IMR-90 (cell line): Measurements from ENCODE around the gene MRPL9. TPM values are rescaled to one million over a fixed set of nuclear protein-coding genes. Genes with fewer than 3 reads are reported as not detected.

Source experiments
- ATAC-seq: fragments of 200-7000 bp; cut with Tn5 transposase; 2 replicates; pipeline ENCODE4 v1.9.1; 2020; ENCODE audit warnings: low read depth, mild to moderate bottlenecking, moderate library complexity
- BruUV-seq: library from RNA; stranded (reverse); fragments of 400-500 nt; replicated peaks from 2 replicates; lab custom pipeline; 2021; lab: Mats Ljungman, UMichigan
- CTCF ChIA-PET: fragments of 300-600 bp; formaldehyde crosslinking; extraction: SDS; loops from one replicate; lab custom pipeline; 2021; ENCODE audit warnings: antibody characterized with exemption; lab: Yijun Ruan, JAX
- POLR2A ChIA-PET: fragments of 300-600 bp; sonication (Branson Sonifier 250); formaldehyde crosslinking; loops from one replicate; lab custom pipeline; 2022; ENCODE audit warnings: antibody characterized with exemption; ENCODE audit not compliant: unreplicated experiment; lab: Charles Lee
- DNase-seq: peaks from one replicate; pipeline ENCODE4 v3.0.0; 2013
- H2AFZ ChIP-seq: replicated peaks from 2 replicates; pipeline ENCODE3; 2013; ENCODE audit warnings: low read length, mild to moderate bottlenecking; ENCODE audit not compliant: poor library complexity
- H2AK5ac ChIP-seq: 2 replicates; pipeline ENCODE4 v1.6.1; 2013; ENCODE audit warnings: low read depth, low read length, inconsistent platforms
- H2AK9ac ChIP-seq: replicated peaks from 2 replicates; pipeline ENCODE3; 2013; ENCODE audit warnings: mild to moderate bottlenecking, low read depth, low read length, moderate library complexity; ENCODE audit not compliant: poor library complexity
- H2BK120ac ChIP-seq: 2 replicates; pipeline ENCODE4 v1.6.1; 2013; ENCODE audit warnings: low read depth, low read length, inconsistent platforms
- H2BK15ac ChIP-seq: 3 replicates; pipeline ENCODE4 v1.6.1; 2013; ENCODE audit warnings: low read depth, low read length, inconsistent platforms
- H2BK20ac ChIP-seq: 2 replicates; pipeline ENCODE4 v1.6.1; 2013; ENCODE audit warnings: low read depth, mild to moderate bottlenecking, inconsistent platforms, low read length, moderate library complexity
- H2BK5ac ChIP-seq: 2 replicates; pipeline ENCODE4 v1.6.1; 2013; ENCODE audit warnings: mild to moderate bottlenecking, low read depth, low read length, inconsistent platforms; ENCODE audit not compliant: poor library complexity, severe bottlenecking
- H3K14ac ChIP-seq: replicated peaks from 2 replicates; pipeline ENCODE4 v1.6.1; 2013; ENCODE audit warnings: low read depth, low read length, inconsistent platforms
- H3K18ac ChIP-seq: 2 replicates; pipeline ENCODE4 v1.6.1; 2013; ENCODE audit warnings: low read depth, low read length, control low read depth
- H3K23ac ChIP-seq: 2 replicates; pipeline ENCODE4 v1.6.1; 2013; ENCODE audit warnings: low read depth, low read length, inconsistent platforms
- H3K27ac ChIP-seq: 2 replicates; pipeline ENCODE4 v1.5.1; 2013; ENCODE audit warnings: mild to moderate bottlenecking, control low read depth, low read length; ENCODE audit not compliant: insufficient read depth
- H3K27me3 ChIP-seq: 2 replicates; pipeline ENCODE4 v1.6.1; 2013; ENCODE audit warnings: low read length; ENCODE audit not compliant: control insufficient read depth, insufficient read depth
- H3K36me3 ChIP-seq: 2 replicates; pipeline ENCODE4 v1.6.1; 2013; ENCODE audit warnings: low read length, mixed read lengths; ENCODE audit not compliant: control insufficient read depth, insufficient read depth
- H3K4ac ChIP-seq: 2 replicates; pipeline ENCODE4 v1.6.1; 2013; ENCODE audit warnings: low read depth, low read length, inconsistent platforms
- H3K4me1 ChIP-seq: 2 replicates; pipeline ENCODE4 v1.6.1; 2013; ENCODE audit warnings: low read length, mixed read lengths; ENCODE audit not compliant: control insufficient read depth, insufficient read depth
- H3K4me2 ChIP-seq: 2 replicates; pipeline ENCODE4 v1.6.1; 2013; ENCODE audit warnings: low read depth, mild to moderate bottlenecking, control low read depth, low read length, moderate library complexity
- H3K4me3 ChIP-seq: 2 replicates; pipeline ENCODE4 v1.5.1; 2013; ENCODE audit warnings: low read depth, mild to moderate bottlenecking, control low read depth, low read length, moderate library complexity; ENCODE audit not compliant: insufficient read depth
- H3K56ac ChIP-seq: 2 replicates; pipeline ENCODE4 v1.6.1; 2013; ENCODE audit warnings: low read length, inconsistent platforms; ENCODE audit not compliant: insufficient read depth; ENCODE audit errors: extremely low read depth
- H3K79me1 ChIP-seq, 2 experiments: 2 replicates each; pipeline ENCODE4 v1.6.1; 2013; ENCODE audit warnings: low read length in 2 of 2, inconsistent platforms in 1 of 2, low read depth in 1 of 2
- H3K9ac ChIP-seq: 2 replicates; pipeline ENCODE4 v1.6.1; 2013; ENCODE audit warnings: low read depth, low read length, control low read depth
- H3K9me1 ChIP-seq: 2 replicates; pipeline ENCODE4 v1.6.1; 2013; ENCODE audit warnings: low read length, inconsistent platforms; ENCODE audit not compliant: insufficient read depth
- H3K9me3 ChIP-seq: 2 replicates; pipeline ENCODE4 v1.6.1; 2013; ENCODE audit warnings: low read length; ENCODE audit not compliant: control insufficient read depth, insufficient read depth
- H4K20me1 ChIP-seq: 2 replicates; pipeline ENCODE4 v1.6.1; 2013; ENCODE audit warnings: low read length, inconsistent platforms; ENCODE audit not compliant: insufficient read depth
- H4K5ac ChIP-seq: 2 replicates; pipeline ENCODE4 v1.6.1; 2013; ENCODE audit warnings: mild to moderate bottlenecking, low read depth, low read length, control low read depth
- H4K8ac ChIP-seq, 2 experiments: 2 replicates each; pipeline ENCODE4 v1.6.1; 2013; ENCODE audit warnings: low read depth in 2 of 2, low read length in 2 of 2, control low read depth in 1 of 2, inconsistent platforms in 1 of 2
- H4K91ac ChIP-seq: 2 replicates; pipeline ENCODE4 v1.6.1; 2013; ENCODE audit warnings: low read depth, low read length, inconsistent platforms; ENCODE audit not compliant: insufficient read depth
- BHLHE40 ChIP-seq: fragments of 150-350 bp; IDR thresholded peaks from 2 replicates; pipeline ENCODE4 v1.6.1; 2016; ENCODE audit warnings: mild to moderate bottlenecking, low read depth, low read length
- CHD1 ChIP-seq: IDR thresholded peaks from 2 replicates; pipeline ENCODE4 v1.6.1; 2012; ENCODE audit warnings: low read depth, low read length, improper control_type of control experiment
- MAZ ChIP-seq: IDR thresholded peaks from 2 replicates; pipeline ENCODE4 v1.6.1; 2012; ENCODE audit warnings: low read depth, mild to moderate bottlenecking, low read length, improper control_type of control experiment, moderate library complexity, borderline replicate concordance
- MXI1 ChIP-seq: IDR thresholded peaks from 2 replicates; pipeline ENCODE4 v1.6.1; 2012; ENCODE audit warnings: low read depth, mild to moderate bottlenecking, low read length, moderate library complexity, borderline replicate concordance
- NFE2L2 ChIP-seq: fragments of 150-350 bp; IDR thresholded peaks from 2 replicates; pipeline ENCODE4 v1.6.1; 2016; ENCODE audit warnings: low read depth, mild to moderate bottlenecking, low read length
- RAD21 ChIP-seq: IDR thresholded peaks from 2 replicates; pipeline ENCODE4 v1.6.1; 2012; ENCODE audit warnings: low read length, improper control_type of control experiment
- RCOR1 ChIP-seq: IDR thresholded peaks from 2 replicates; pipeline ENCODE4 v1.6.1; 2012; ENCODE audit warnings: mild to moderate bottlenecking, low read length, improper control_type of control experiment; ENCODE audit not compliant: insufficient replicate concordance
- RFX5 ChIP-seq: IDR thresholded peaks from 2 replicates; pipeline ENCODE4 v1.8.0; 2012; ENCODE audit warnings: low read depth, mild to moderate bottlenecking, low read length, moderate library complexity
- SMC3 ChIP-seq: fragments of 150-350 bp; IDR thresholded peaks from 2 replicates; pipeline ENCODE4 v1.6.1; 2016; ENCODE audit warnings: low read depth, mild to moderate bottlenecking, antibody characterized with exemption, low read length, moderate library complexity
- WGBS, 2 experiments: methylation state at CpG; one replicate each; pipeline versions ENCODE4 v1.1.5 to v1.1.7; 2013; ENCODE audit warnings: missing lambda C conversion rate in 2 of 2; ENCODE audit not compliant: insufficient read length in 1 of 2; ENCODE audit errors: extremely low coverage in 2 of 2; 5-methylcytosine and 5-hydroxymethylcytosine counted together
- dilution Hi-C: fragments of 300-500 bp; cut with HindIII; formaldehyde crosslinking; loops from one replicate; pipeline ENCODE4 v1.14.3; 2018; ENCODE audit warnings: low sequenced_read_pairs; ENCODE audit not compliant: unreplicated experiment
- in situ Hi-C: fragments of 300-500 bp; cut with MboI; formaldehyde crosslinking; loops from 3 replicates; pipeline ENCODE4 v1.14.3; 2019; ENCODE audit warnings: low sequenced_read_pairs, inconsistent platforms, mixed read lengths
- intact Hi-C: fragments of 100-400 bp; cut with micrococcal nuclease; formaldehyde crosslinking; loops from 2 replicates; pipeline ENCODE4 v1.10.0; 2022
- polyA plus RNA-seq, 3 experiments: library from polyadenylated mRNA; depleted of rRNA; stranded (reverse); fragments of >200 nt; gene quantifications; 2 replicates each; pipeline ENCODE4 v1.2.3, GENCODE V29; 2012; ENCODE audit warnings: low replicate concordance in 1 of 3
- total RNA-seq: library from RNA; depleted of rRNA; stranded (reverse); fragments of >200 nt; gene quantifications from 2 replicates; pipeline ENCODE4 v1.2.3, GENCODE V29; 2012

MRPL9 gene
- total and polyA plus RNA-seq, 2 of the 4 experiments (the other 2 are of a cell fraction): 65.4 to 87.5 TPM

GRCh38 chr1:151779852-151780251 lies 16.6 kb upstream of the MRPL9 start:
- Histone ChIP-seq H3K4me3 (no peak overlapping the region), H3K56ac (no peak overlapping the region), H2AFZ (no peak overlapping the region), H4K5ac (no peak overlapping the region), H2BK15ac (no peak overlapping the region), H3K36me3 (no peaks in the 10 kb centered on the region), H3K18ac (no peak overlapping the region), H2AK9ac (no peak overlapping the region), H4K91ac (no peak overlapping the region), H3K79me1 (no peaks in the 10 kb centered on the region), H3K23ac (no peak overlapping the region), H3K27me3 (peaks cover 13% of the 10 kb centered on the region), H4K8ac (no peak overlapping the region), H3K27ac (no peak overlapping the region), H2BK5ac (no peak overlapping the region), H3K4me1 (no peaks in the 10 kb centered on the region), H2BK120ac (no peak overlapping the region), H3K9me1 (no peaks in the 10 kb centered on the region; the same call in 1 of the 2 replicates), H4K20me1 (no peaks in the 10 kb centered on the region), H3K14ac (no peak overlapping the region), H2AK5ac (no peak overlapping the region), H3K9ac (no peak overlapping the region), H3K4me2 (no peak overlapping the region), H2BK20ac (no peak overlapping the region), H3K4ac (no peak overlapping the region), H3K9me3 (no peaks in the 10 kb centered on the region)
- dilution Hi-C loops: loop anchor here (25.0 kb wide), 1 partner anchor 107 kb away; no protein-coding TSS in a partner anchor
- in situ Hi-C loops: no loop called here
- DNase-seq (no peak), ATAC-seq (no peak)
- no CpG with 5 or more reads among the region's 4 CpGs for WGBS, 2 experiments
- TF ChIP-seq CHD1 (no peak), MAZ (no peak), RAD21 (no peak), MXI1 (no peak), SMC3 (no peak), BHLHE40 (no peak), RFX5 (no peak), NFE2L2 (no peak), RCOR1 (no peak)
- intact Hi-C loops: no loop called here
- CTCF ChIA-PET: interaction anchor here (1.1 kb wide), 1 partner anchor 16 kb away, joined by 5 read pairs; the partner anchor contains the start of gene MRPL9
- POLR2A ChIA-PET: no interaction called here
- BruUV-seq: no TSS peak
